Measurements from ENCODE around the gene CCDC39. TPM values are rescaled to one million over a fixed set of nuclear protein-coding genes. Genes with fewer than 3 reads are reported as not detected.

CCDC39 gene
- total RNA-seq, 1 donor from 2014 or later: not detected

DNA sequence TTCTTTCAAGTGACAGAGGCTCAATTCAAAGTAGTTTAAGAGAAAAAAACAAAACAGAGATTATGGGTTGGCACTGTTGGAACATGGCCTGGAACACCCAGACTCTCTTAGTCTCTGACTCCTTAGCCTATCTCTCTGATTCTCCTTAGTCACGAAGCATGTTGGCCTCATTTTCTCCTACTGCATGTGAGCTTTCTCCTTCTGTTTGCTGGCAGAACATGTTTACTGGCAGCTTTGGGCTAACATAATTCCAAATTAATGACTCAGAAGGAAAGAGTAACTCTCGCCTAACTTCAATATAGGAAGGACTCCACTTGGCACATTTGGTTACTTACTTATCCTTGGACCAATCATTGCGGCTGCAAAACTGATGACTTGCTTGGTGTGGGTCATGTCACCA, 21.7 kb upstream of the CCDC39 start:
- Mint-ChIP-seq H3K27me3 (ENCODE audit: unreplicated experiment) (no peaks in the 10 kb centered on the region), H3K36me3 (ENCODE audit: unreplicated experiment) (no peaks in the 10 kb centered on the region), H3K27ac (ENCODE audit: unreplicated experiment) (no peak overlapping the region), H3K4me3 (ENCODE audit: unreplicated experiment) (no peak overlapping the region), H3K4me1 (ENCODE audit: low read depth, unreplicated experiment) (no peaks in the 10 kb centered on the region), H3K9me3 (ENCODE audit: unreplicated experiment) (peaks cover 3% of the 10 kb centered on the region)
- no peak for TF ChIP-seq CTCF (IDR thresholded peaks at IDR 0.05; ENCODE audit: partially characterized antibody, unreplicated experiment)
- DNase-seq: no peak

DNA sequence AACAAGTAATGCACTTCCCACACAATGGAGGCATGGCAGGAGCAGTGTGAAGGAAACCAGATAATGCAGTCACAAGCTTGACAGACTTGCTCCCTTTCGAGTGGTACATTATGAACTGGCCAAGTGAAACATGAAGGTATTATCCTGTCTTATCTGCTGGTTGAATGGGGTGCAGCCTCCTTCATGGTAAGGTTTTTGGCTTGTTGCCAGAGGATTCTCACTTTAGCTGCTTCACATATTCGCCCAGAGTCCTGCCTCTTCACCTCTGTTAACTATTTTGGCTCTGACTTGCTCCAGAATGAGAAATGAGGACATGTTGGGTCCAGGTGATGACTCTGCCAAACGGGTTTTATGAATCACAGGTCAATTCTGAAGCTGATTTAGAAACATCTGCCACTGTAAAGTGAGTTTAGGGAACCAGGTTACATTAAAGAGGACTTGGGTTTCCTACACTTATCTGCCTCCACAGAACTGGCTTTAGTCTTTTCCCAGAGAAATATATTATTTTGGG, 19.5 kb upstream of the CCDC39 start:
- Mint-ChIP-seq H3K27ac (ENCODE audit: unreplicated experiment) (no peak overlapping the region), H3K36me3 (ENCODE audit: unreplicated experiment) (no peaks in the 10 kb centered on the region), H3K4me3 (ENCODE audit: unreplicated experiment) (no peak overlapping the region), H3K9me3 (ENCODE audit: unreplicated experiment) (no peaks in the 10 kb centered on the region), H3K27me3 (ENCODE audit: unreplicated experiment) (no peaks in the 10 kb centered on the region), H3K4me1 (ENCODE audit: low read depth, unreplicated experiment) (no peaks in the 10 kb centered on the region)
- TF ChIP-seq CTCF (IDR thresholded peaks at IDR 0.05; ENCODE audit: partially characterized antibody, unreplicated experiment): no peak
- no peak for DNase-seq

- Mint-ChIP-seq H3K4me1 (ENCODE audit: low read depth, unreplicated experiment) (no peaks in the 10 kb centered on the region), H3K27me3 (ENCODE audit: unreplicated experiment) (no peaks in the 10 kb centered on the region), H3K4me3 (ENCODE audit: unreplicated experiment) (no peak overlapping the region), H3K27ac (ENCODE audit: unreplicated experiment) (no peak overlapping the region), H3K9me3 (ENCODE audit: unreplicated experiment) (no peaks in the 10 kb centered on the region), H3K36me3 (ENCODE audit: unreplicated experiment) (no peaks in the 10 kb centered on the region)
- TF ChIP-seq CTCF (IDR thresholded peaks at IDR 0.05; ENCODE audit: partially characterized antibody, unreplicated experiment): no peak
- no peak for DNase-seq
These were observed 15.0 kb upstream of the CCDC39 start for GRCh38 chr3:180694321-180694720.

- Mint-ChIP-seq H3K4me1 (ENCODE audit: low read depth, unreplicated experiment) (no peaks in the 10 kb centered on the region), H3K4me3 (ENCODE audit: unreplicated experiment) (no peak overlapping the region), H3K27ac (ENCODE audit: unreplicated experiment) (no peak overlapping the region), H3K27me3 (ENCODE audit: unreplicated experiment) (no peaks in the 10 kb centered on the region), H3K36me3 (ENCODE audit: unreplicated experiment) (no peaks in the 10 kb centered on the region), H3K9me3 (ENCODE audit: unreplicated experiment) (no peaks in the 10 kb centered on the region)
- TF ChIP-seq CTCF (IDR thresholded peaks at IDR 0.05; ENCODE audit: partially characterized antibody, unreplicated experiment): no peak
- DNase-seq: no peak
These were observed 14.4 kb upstream of the CCDC39 start for GRCh38 chr3:180693656-180694055.

DNA sequence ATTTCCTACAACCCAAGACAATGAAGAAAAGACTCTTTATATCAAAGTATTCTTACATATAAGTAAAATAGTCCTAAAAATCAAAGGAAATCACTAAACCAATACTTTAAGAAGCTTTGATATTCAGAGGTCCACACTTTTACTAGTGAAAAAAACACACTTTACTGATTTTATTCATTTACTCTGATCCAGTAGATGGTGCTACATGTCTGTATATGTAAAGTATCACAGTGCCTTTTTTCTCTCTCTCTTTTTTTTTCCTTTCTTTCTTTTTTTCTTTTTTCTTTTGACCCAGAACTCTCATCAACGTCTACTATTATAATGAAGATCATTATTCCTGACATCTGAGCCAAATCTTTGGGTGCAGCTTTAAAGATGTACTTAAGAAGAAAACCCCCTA, 10.8 kb upstream of the CCDC39 start:
- no peaks in the 10 kb centered on the region for H3K27me3 Mint-ChIP-seq (ENCODE audit: unreplicated experiment)
- no peak for TF ChIP-seq CTCF (IDR thresholded peaks at IDR 0.05; ENCODE audit: partially characterized antibody, unreplicated experiment)
- no peak overlapping the region for H3K27ac Mint-ChIP-seq (ENCODE audit: unreplicated experiment)
- no peaks in the 10 kb centered on the region for H3K36me3 Mint-ChIP-seq (ENCODE audit: unreplicated experiment)
- H3K4me3 Mint-ChIP-seq (ENCODE audit: unreplicated experiment): no peak overlapping the region
- H3K4me1 Mint-ChIP-seq (ENCODE audit: low read depth, unreplicated experiment): no peaks in the 10 kb centered on the region
- no peaks in the 10 kb centered on the region for H3K9me3 Mint-ChIP-seq (ENCODE audit: unreplicated experiment)
- no peak for DNase-seq
